HFFc6 (cell line): ENCODE results near the gene TNFAIP2. TPM values are rescaled to one million over a fixed set of nuclear protein-coding genes. Genes with fewer than 3 reads are reported as not detected.

Experiments used
- DNase-seq: peaks from one replicate; pipeline ENCODE4 v3.0.0-alpha.2; 2018
- H3K27ac Mint-ChIP-seq: 2 replicates; pipeline ENCODE4 v1.8.0; 2020; ENCODE audit warnings: mild to moderate bottlenecking, mixed read lengths
- H3K27me3 Mint-ChIP-seq: 2 replicates; pipeline ENCODE4 v1.8.0; 2021; ENCODE audit warnings: mild to moderate bottlenecking, moderate library complexity, mixed read lengths; ENCODE audit not compliant: insufficient read depth
- H3K36me3 Mint-ChIP-seq: 2 replicates; pipeline ENCODE4 v1.8.0; 2021; ENCODE audit warnings: low read depth, mixed read lengths
- H3K4me1 Mint-ChIP-seq: 2 replicates; pipeline ENCODE4 v1.8.0; 2020; ENCODE audit warnings: low read depth, mixed read lengths
- H3K4me3 Mint-ChIP-seq: 2 replicates; pipeline ENCODE4 v1.8.0; 2020; ENCODE audit warnings: mild to moderate bottlenecking, moderate library complexity, mixed read lengths
- H3K9me3 Mint-ChIP-seq: 2 replicates; pipeline ENCODE4 v1.8.0; 2020; ENCODE audit warnings: mild to moderate bottlenecking, mixed read lengths
- total RNA-seq, 6 experiments: library from RNA; stranded (reverse); fragmentation: NEBNext Ultra II Directional; extraction: Animal tissue kit (Norgen Biotek cat#: 25700); gene quantifications; 2 replicates in 1 of 6; 3 replicates in 5 of 6; pipeline ENCODE4 v1.2.3, GENCODE V29; 2021
- TF ChIP-seq, protein P1 (sequence below): fragments of 200-600 bp; sonication (generic); IDR thresholded peaks from 2 replicates; pipeline ENCODE4 v1.5.0; 2021; ENCODE audit warnings: antibody characterized with exemption, mild to moderate bottlenecking

Gene TNFAIP2
- total RNA-seq, 6 experiments from 2014 or later, result 44.7 to 59.6 (median 46.4) TPM

GRCh38 chr14:103123634-103124500, 606 bp downstream of the TNFAIP2 start:
- Mint-ChIP-seq H3K27ac (peak overlapping the region; percentile 69), H3K36me3 (no peaks in the 10 kb centered on the region), H3K27me3 (peaks cover 3% of the 10 kb centered on the region), H3K9me3 (no peaks in the 10 kb centered on the region), H3K4me3 (peak overlapping the region; percentile 87), H3K4me1 (peaks cover 31% of the 10 kb centered on the region)
- DNase-seq, result no peak
- TF ChIP-seq, protein P1, sequence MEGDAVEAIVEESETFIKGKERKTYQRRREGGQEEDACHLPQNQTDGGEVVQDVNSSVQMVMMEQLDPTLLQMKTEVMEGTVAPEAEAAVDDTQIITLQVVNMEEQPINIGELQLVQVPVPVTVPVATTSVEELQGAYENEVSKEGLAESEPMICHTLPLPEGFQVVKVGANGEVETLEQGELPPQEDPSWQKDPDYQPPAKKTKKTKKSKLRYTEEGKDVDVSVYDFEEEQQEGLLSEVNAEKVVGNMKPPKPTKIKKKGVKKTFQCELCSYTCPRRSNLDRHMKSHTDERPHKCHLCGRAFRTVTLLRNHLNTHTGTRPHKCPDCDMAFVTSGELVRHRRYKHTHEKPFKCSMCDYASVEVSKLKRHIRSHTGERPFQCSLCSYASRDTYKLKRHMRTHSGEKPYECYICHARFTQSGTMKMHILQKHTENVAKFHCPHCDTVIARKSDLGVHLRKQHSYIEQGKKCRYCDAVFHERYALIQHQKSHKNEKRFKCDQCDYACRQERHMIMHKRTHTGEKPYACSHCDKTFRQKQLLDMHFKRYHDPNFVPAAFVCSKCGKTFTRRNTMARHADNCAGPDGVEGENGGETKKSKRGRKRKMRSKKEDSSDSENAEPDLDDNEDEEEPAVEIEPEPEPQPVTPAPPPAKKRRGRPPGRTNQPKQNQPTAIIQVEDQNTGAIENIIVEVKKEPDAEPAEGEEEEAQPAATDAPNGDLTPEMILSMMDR, result peak; percentile 76

- H3K27ac Mint-ChIP-seq, result no peak overlapping the region
- TF ChIP-seq, protein P1, result no peak
- peaks cover 3% of the 10 kb centered on the region for H3K27me3 Mint-ChIP-seq
- peaks cover 37% of the 10 kb centered on the region for H3K4me1 Mint-ChIP-seq
- peak overlapping the region; percentile 87 for H3K4me3 Mint-ChIP-seq
- H3K36me3 Mint-ChIP-seq, result no peaks in the 10 kb centered on the region
- no peaks in the 10 kb centered on the region for H3K9me3 Mint-ChIP-seq
- DNase-seq, result no peak
Observed at GRCh38 chr14:103124501-103125001, 1.3 kb downstream of the TNFAIP2 start.

DNA sequence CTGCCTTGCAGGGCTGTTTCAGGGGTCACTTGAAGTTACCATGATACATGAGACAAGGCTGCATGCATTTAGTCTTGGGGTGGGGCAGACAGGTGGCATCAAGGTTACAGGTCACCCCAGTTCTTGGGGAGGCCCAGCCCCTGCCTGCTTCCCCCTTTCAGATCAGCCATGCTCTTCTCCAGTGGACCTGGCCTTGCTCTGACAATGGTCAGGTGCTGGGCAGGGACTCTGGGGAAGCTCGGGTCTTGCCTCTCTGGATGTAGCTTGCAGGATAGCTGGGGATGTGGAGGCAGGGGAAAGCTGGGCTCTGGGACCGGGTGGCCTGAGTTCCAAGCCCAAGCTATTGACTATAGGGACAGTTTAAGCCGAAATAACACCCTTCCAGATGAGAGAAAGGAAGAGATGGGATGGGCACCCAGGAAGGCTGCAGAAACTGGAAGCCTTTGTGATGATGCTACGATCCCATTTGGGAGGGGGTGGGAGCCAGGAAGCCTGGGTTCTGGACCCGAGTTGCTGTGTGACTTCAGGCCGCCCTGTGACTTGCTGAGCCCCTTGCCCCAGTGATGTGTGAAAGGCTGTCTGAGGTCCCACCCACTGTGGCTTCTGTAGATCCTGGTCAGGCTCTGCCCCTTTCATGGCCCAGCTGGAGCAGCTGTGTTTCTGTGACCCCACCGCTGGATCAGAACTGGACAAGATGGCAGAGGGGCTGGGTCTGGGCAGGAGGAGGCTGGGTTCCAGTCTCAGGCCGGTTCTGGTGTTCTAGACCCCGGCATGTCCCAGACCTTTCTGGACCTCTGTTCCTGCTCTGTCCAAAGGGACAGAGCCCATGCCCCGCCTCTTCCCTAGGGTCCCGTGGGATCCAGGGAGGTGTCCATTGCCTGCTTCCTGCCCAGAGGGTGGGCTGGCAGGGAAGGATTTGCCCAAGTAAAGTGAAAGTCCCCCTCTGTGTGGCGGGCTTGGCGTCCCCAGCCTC, 2.1 kb downstream of the TNFAIP2 start:
- DNase-seq, result no peak
- H3K36me3 Mint-ChIP-seq, result no peaks in the 10 kb centered on the region
- H3K4me1 Mint-ChIP-seq, result peaks cover 37% of the 10 kb centered on the region
- no peaks in the 10 kb centered on the region for H3K9me3 Mint-ChIP-seq
- no peak overlapping the region for H3K27ac Mint-ChIP-seq
- no peak overlapping the region for H3K4me3 Mint-ChIP-seq
- TF ChIP-seq, protein P1, result no peak
- H3K27me3 Mint-ChIP-seq, result peaks cover 2% of the 10 kb centered on the region; the same call in 1 of the 2 replicates

DNA sequence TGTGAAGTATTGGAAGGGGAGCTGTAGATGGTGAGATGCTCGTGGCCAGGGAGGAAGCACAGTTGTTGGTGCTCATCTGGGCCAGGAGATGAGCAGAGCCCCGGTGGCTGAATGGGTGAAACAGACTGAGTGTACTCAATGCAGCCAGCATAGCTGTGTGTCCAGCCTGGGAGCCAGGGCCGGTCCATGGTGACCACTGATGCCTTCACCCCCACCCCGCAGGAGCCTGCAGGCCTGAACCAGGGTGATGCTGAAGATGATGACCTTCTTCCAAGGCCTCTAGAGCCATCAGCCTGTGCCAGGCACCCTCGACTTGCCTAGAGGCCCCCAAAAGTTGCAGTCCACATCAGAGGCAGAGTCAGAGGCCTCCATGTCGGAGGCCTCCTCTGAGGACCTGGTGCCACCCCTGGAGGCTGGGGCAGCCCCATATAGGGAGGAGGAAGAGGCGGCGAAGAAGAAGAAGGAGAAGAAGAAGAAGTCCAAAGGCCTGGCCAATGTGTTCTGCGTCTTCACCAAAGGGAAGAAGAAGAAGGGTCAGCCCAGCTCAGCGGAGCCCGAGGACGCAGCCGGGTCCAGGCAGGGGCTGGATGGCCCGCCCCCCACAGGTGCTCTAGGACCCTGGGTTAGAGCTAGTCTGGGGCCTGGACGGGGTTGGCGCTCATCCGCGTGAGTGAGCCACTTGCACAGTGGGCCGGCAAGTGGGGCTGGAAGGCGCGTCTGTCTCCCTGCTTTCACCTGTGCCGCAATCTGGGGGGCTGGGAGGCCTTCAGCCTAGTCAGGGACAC, 3.0 kb downstream of the TNFAIP2 start:
- peaks cover 37% of the 10 kb centered on the region for H3K4me1 Mint-ChIP-seq
- H3K36me3 Mint-ChIP-seq, result no peaks in the 10 kb centered on the region
- no peak for DNase-seq
- H3K4me3 Mint-ChIP-seq, result no peak overlapping the region
- no peaks in the 10 kb centered on the region for H3K9me3 Mint-ChIP-seq
- H3K27ac Mint-ChIP-seq, result no peak overlapping the region
- TF ChIP-seq, protein P1, result no peak
- peaks cover 2% of the 10 kb centered on the region; the same call in 1 of the 2 replicates for H3K27me3 Mint-ChIP-seq

DNA sequence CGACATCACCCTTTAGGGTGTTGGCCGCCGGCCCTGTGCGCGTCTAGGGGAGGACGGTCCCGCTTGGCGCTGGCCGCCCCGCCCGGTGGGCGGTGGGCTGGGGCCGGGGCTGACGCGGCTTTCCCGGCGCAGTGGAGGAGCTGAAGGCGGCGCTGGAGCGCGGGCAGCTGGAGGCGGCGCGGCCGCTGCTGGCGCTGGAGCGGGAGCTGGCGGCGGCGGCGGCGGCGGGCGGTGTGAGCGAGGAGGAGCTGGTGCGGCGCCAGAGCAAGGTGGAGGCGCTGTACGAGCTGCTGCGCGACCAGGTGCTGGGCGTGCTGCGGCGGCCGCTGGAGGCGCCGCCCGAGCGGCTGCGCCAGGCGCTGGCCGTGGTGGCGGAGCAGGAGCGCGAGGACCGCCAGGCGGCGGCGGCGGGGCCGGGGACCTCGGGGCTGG, 3.6 kb downstream of the TNFAIP2 start:
- H3K27me3 Mint-ChIP-seq, result peaks cover 2% of the 10 kb centered on the region; the same call in 1 of the 2 replicates

More for the DNA sequence above, 3.6 kb downstream of the TNFAIP2 start:
- Mint-ChIP-seq H3K4me3 (no peak overlapping the region), H3K4me1 (peaks cover 35% of the 10 kb centered on the region), H3K9me3 (no peaks in the 10 kb centered on the region), H3K36me3 (no peaks in the 10 kb centered on the region), H3K27ac (no peak overlapping the region)
- TF ChIP-seq, protein P1, result no peak
- no peak for DNase-seq
